SK-N-SH (cell line): ENCODE measurements around the gene MIPOL1. TPM values are rescaled to one million over a fixed set of nuclear protein-coding genes. Genes with fewer than 3 reads are reported as not detected.
"Not testable (repeated sequence)": the region's sequence is repeated elsewhere in the genome, so short reads cannot be mapped to it uniquely, and the experiment has no call there.

Experiments used
- CTCF ChIA-PET: fragments of 300-600, 350-600 bp; formaldehyde crosslinking; extraction: SDS; loops from one replicate; lab custom pipeline; 2021; lab: Yijun Ruan, JAX
- POLR2A ChIA-PET: fragments of 350-600 bp; sonication (Branson Sonifier 250); formaldehyde crosslinking; extraction: SDS; loops from one replicate; lab custom pipeline; 2020; ENCODE audit warnings: antibody characterized with exemption, inconsistent platforms; lab: Yijun Ruan, JAX
- DNase-seq: peaks from one replicate; pipeline ENCODE4 v3.0.0; 2012
- H2AFZ ChIP-seq: fragments of 200-600 bp; sonication (generic); 2 replicates; pipeline ENCODE4 v1.8.1; 2016; ENCODE audit warnings: antibody characterized with exemption, mild to moderate bottlenecking, low read depth
- H3F3A ChIP-seq: fragments of 200-600 bp; sonication (generic); replicated peaks from 2 replicates; pipeline ENCODE3; 2016; ENCODE audit warnings: antibody characterized with exemption, mild to moderate bottlenecking; ENCODE audit not compliant: insufficient read depth
- H3K27ac ChIP-seq, 2 experiments: fragments of 200-500 bp in 1 of 2; fragments of 200-600 bp in 1 of 2; sonication (Bioruptor generic) in 1 of 2; sonication (generic), shearing (Covaris generic) in 1 of 2; 2 replicates each; pipeline versions ENCODE4 v1.5.1 to v1.6.1; 2014 to 2016; ENCODE audit warnings: low read depth in 2 of 2, inconsistent platforms in 1 of 2, low read length in 1 of 2, mild to moderate bottlenecking in 1 of 2, mixed read lengths in 1 of 2
- H3K27me3 ChIP-seq: fragments of 200-600 bp; sonication (generic), shearing (Covaris generic); 2 replicates; pipeline ENCODE4 v1.6.1; 2016; ENCODE audit warnings: mixed run types; ENCODE audit not compliant: insufficient read depth
- H3K36me3 ChIP-seq, 2 experiments: fragments of 200-500 bp in 1 of 2; fragments of 200-600 bp in 1 of 2; sonication (Bioruptor generic) in 1 of 2; sonication (generic) in 1 of 2; replicated peaks in 1 of 2; 2 replicates each; pipeline versions ENCODE3 to v1.5.1; 2014 to 2016; ENCODE audit warnings: low read length in 1 of 2, mild to moderate bottlenecking in 1 of 2; ENCODE audit not compliant: insufficient read depth in 2 of 2, control insufficient read depth in 1 of 2
- H3K4me1 ChIP-seq, 2 experiments: fragments of 200-500 bp in 1 of 2; fragments of 200-600 bp in 1 of 2; sonication (Bioruptor generic) in 1 of 2; sonication (generic), shearing (Covaris generic) in 1 of 2; 2 replicates each; pipeline versions ENCODE4 v1.5.1 to v1.6.1; 2014 to 2016; ENCODE audit warnings: low read depth in 1 of 2, low read length in 1 of 2, mixed run types in 1 of 2; ENCODE audit not compliant: insufficient read depth in 2 of 2, control insufficient read depth in 1 of 2
- H3K4me2 ChIP-seq: fragments of 200-600 bp; sonication (generic), shearing (Covaris generic); 2 replicates; pipeline ENCODE4 v1.6.1; 2017; ENCODE audit warnings: mixed run types
- H3K4me3 ChIP-seq, 2 experiments: fragments of 200-500 bp in 1 of 2; fragments of 200-600 bp in 1 of 2; sonication (Bioruptor generic) in 1 of 2; sonication (generic), shearing (Covaris generic) in 1 of 2; 2 replicates each; pipeline versions ENCODE4 v1.5.1 to v1.8.1; 2014 to 2016; ENCODE audit warnings: low read depth in 2 of 2, inconsistent platforms in 1 of 2, low read length in 1 of 2, mild to moderate bottlenecking in 1 of 2, mixed read lengths in 1 of 2, moderate library complexity in 1 of 2
- H3K79me2 ChIP-seq: fragments of 200-600 bp; sonication (generic); 2 replicates; pipeline ENCODE4 v1.8.1; 2017; ENCODE audit warnings: mild to moderate bottlenecking; ENCODE audit not compliant: insufficient read depth
- H3K9ac ChIP-seq: fragments of 200-600 bp; sonication (generic); 2 replicates; pipeline ENCODE4 v1.6.1; 2017; ENCODE audit warnings: mixed run types
- H3K9me2 ChIP-seq: fragments of 200-600 bp; sonication (generic); 2 replicates; pipeline ENCODE4 v1.6.1; 2017; ENCODE audit warnings: mixed run types
- H3K9me3 ChIP-seq: fragments of 200-600 bp; sonication (generic); 2 replicates; pipeline ENCODE4 v1.6.1; 2017; ENCODE audit warnings: mixed run types, mild to moderate bottlenecking, moderate library complexity
- H4K20me1 ChIP-seq: fragments of 200-600 bp; sonication (generic); 2 replicates; pipeline ENCODE4 v1.6.1; 2017; ENCODE audit warnings: mild to moderate bottlenecking, mixed run types; ENCODE audit not compliant: insufficient read depth
- CTCF ChIP-seq: fragments of 200-600 bp; sonication (generic); IDR thresholded peaks from 2 replicates; pipeline ENCODE4 v1.6.1; 2017; ENCODE audit warnings: antibody characterized with exemption, mild to moderate bottlenecking, moderate library complexity
- ELF1 ChIP-seq: IDR thresholded peaks from 2 replicates; pipeline ENCODE4 v1.4.0; 2012
- FOSL2 ChIP-seq: IDR thresholded peaks from 2 replicates; pipeline ENCODE4 v1.4.0; 2012; ENCODE audit warnings: low read depth, mild to moderate bottlenecking, moderate library complexity, borderline replicate concordance
- FOXJ3 ChIP-seq: sonication (generic); formaldehyde crosslinking; IDR thresholded peaks from 2 replicates; pipeline ENCODE4 v1.5.1; 2020; ENCODE audit warnings: mild to moderate bottlenecking, missing genetic modification reagents
- GATA2 ChIP-seq: sonication (generic); formaldehyde crosslinking; IDR thresholded peaks from 2 replicates; pipeline ENCODE4 v1.5.0; 2020; ENCODE audit warnings: mild to moderate bottlenecking, missing genetic modification reagents
- JUND ChIP-seq: IDR thresholded peaks from 2 replicates; pipeline ENCODE4 v1.4.0; 2012
- MEF2A ChIP-seq: IDR thresholded peaks from 2 replicates; pipeline ENCODE4 v1.4.0; 2012; ENCODE audit warnings: low read depth, borderline replicate concordance
- NRF1 ChIP-seq: IDR thresholded peaks from 2 replicates; pipeline ENCODE4 v1.6.1; 2012; ENCODE audit warnings: low read depth, mild to moderate bottlenecking, low read length
- POLR2AphosphoS5 ChIP-seq: IDR thresholded peaks from 2 replicates; pipeline ENCODE4 v1.6.1; 2012; ENCODE audit warnings: low read depth, low read length
- RAD21 ChIP-seq: IDR thresholded peaks from 2 replicates; pipeline ENCODE4 v1.6.1; 2012; ENCODE audit warnings: mild to moderate bottlenecking, low read length
- RCOR1 ChIP-seq: fragments of 150-350 bp; IDR thresholded peaks from 2 replicates; pipeline ENCODE4 v1.6.1; 2017; ENCODE audit warnings: antibody characterized with exemption, low read length
- RXRA ChIP-seq: IDR thresholded peaks from 2 replicates; pipeline ENCODE4 v1.4.0; 2012; ENCODE audit warnings: low read depth, mild to moderate bottlenecking, borderline replicate concordance
- SMC3 ChIP-seq: IDR thresholded peaks from 2 replicates; pipeline ENCODE4 v1.6.1; 2012; ENCODE audit warnings: low read depth, low read length, improper control_type of control experiment
- TAF1 ChIP-seq: IDR thresholded peaks from 2 replicates; pipeline ENCODE4 v1.6.1; 2012; ENCODE audit warnings: low read depth, mild to moderate bottlenecking, low read length, moderate library complexity, borderline replicate concordance
- TEAD4 ChIP-seq: IDR thresholded peaks from 2 replicates; pipeline ENCODE4 v1.4.0; 2012; ENCODE audit warnings: mild to moderate bottlenecking, borderline replicate concordance; ENCODE audit not compliant: insufficient read depth
- USF2 ChIP-seq: fragments of 150-350 bp; IDR thresholded peaks from 2 replicates; pipeline ENCODE4 v1.6.1; 2017; ENCODE audit warnings: antibody characterized with exemption, low read length, low read depth, borderline replicate concordance
- YY1 ChIP-seq: IDR thresholded peaks from 2 replicates; pipeline ENCODE4 v1.4.0; 2012; ENCODE audit warnings: low read depth, mild to moderate bottlenecking
- WGBS: methylation state at CpG from one replicate; pipeline ENCODE4 v1.1.6; 2017; ENCODE audit warnings: low lambda C conversion rate; 5-methylcytosine and 5-hydroxymethylcytosine counted together
- polyA plus RNA-seq, 3 experiments: library from polyadenylated mRNA; depleted of rRNA; stranded (reverse); fragments of >200 nt; gene quantifications; 2 replicates each; pipeline ENCODE4 v1.2.3, GENCODE V29; 2012
- TF ChIP-seq, protein P1 (sequence below): IDR thresholded peaks from 2 replicates; pipeline ENCODE4 v1.4.0; 2012; ENCODE audit warnings: low read depth, borderline replicate concordance
- TF ChIP-seq, protein P2 (sequence below): IDR thresholded peaks from 2 replicates; pipeline ENCODE4 v1.4.0; 2012; ENCODE audit warnings: low read depth, borderline replicate concordance

The MIPOL1 gene
- polyA plus RNA-seq, 1 of the 3 experiments (the other 2 are of a cell fraction) = 0.23 TPM

DNA sequence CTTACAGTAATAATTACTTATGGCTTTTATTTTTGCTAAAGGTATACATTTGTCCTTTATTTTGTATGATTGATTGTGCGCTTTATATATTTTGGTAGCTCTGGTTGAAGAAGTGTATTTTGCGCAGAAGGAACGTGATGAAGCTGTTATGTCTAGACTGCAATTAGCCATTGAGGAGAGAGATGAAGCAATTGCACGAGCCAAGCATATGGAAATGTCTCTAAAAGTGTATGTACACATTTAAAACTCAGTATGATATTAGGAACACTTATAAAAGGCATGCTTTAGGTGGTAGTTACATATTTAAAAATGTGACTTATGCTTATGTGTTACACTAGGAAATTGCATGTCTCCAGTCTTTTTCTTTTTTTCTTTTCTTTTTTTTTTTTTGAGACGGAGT is 87.5 kb downstream of the MIPOL1 start:
- H3K9ac ChIP-seq = no peak overlapping the region
- no peaks in the 10 kb centered on the region for H3K79me2 ChIP-seq
- H3K36me3 ChIP-seq = no peaks in the 10 kb centered on the region
- no peak overlapping the region for H3K4me3 ChIP-seq
- no peak overlapping the region for H3K27ac ChIP-seq
- POLR2A ChIA-PET = no interaction called here
- H3F3A ChIP-seq = no peaks in the 10 kb centered on the region
- no peak for TF ChIP-seq TAF1
- no peak for TF ChIP-seq MEF2A
- no peak for TF ChIP-seq POLR2AphosphoS5
- TF ChIP-seq ELF1 = no peak
- TF ChIP-seq, protein P1, sequence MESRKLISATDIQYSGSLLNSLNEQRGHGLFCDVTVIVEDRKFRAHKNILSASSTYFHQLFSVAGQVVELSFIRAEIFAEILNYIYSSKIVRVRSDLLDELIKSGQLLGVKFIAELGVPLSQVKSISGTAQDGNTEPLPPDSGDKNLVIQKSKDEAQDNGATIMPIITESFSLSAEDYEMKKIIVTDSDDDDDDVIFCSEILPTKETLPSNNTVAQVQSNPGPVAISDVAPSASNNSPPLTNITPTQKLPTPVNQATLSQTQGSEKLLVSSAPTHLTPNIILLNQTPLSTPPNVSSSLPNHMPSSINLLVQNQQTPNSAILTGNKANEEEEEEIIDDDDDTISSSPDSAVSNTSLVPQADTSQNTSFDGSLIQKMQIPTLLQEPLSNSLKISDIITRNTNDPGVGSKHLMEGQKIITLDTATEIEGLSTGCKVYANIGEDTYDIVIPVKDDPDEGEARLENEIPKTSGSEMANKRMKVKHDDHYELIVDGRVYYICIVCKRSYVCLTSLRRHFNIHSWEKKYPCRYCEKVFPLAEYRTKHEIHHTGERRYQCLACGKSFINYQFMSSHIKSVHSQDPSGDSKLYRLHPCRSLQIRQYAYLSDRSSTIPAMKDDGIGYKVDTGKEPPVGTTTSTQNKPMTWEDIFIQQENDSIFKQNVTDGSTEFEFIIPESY = no peak
- no peak for TF ChIP-seq FOSL2
- no peak for TF ChIP-seq TEAD4
- no peak for TF ChIP-seq RCOR1
- TF ChIP-seq JUND = no peak
- TF ChIP-seq NRF1 = no peak
- TF ChIP-seq SMC3 = no peak
- TF ChIP-seq, protein P2, sequence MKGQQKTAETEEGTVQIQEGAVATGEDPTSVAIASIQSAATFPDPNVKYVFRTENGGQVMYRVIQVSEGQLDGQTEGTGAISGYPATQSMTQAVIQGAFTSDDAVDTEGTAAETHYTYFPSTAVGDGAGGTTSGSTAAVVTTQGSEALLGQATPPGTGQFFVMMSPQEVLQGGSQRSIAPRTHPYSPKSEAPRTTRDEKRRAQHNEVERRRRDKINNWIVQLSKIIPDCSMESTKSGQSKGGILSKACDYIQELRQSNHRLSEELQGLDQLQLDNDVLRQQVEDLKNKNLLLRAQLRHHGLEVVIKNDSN = no peak
- no peak for TF ChIP-seq RAD21
- no peak for TF ChIP-seq YY1
- no peak for TF ChIP-seq GATA2 (CRISPR knock-in tag)
- no peak overlapping the region for H2AFZ ChIP-seq
- H3K27me3 ChIP-seq = no peaks in the 10 kb centered on the region
- no peak overlapping the region for H3K4me2 ChIP-seq
- H3K9me2 ChIP-seq = no peaks in the 10 kb centered on the region
- no peak for DNase-seq
- 26% methylated on average over 5 of the region's 5 CpGs for WGBS
- H3K9me3 ChIP-seq = no peaks in the 10 kb centered on the region
- CTCF ChIA-PET = interaction anchor here (1.0 kb wide), 1 partner anchor 39 kb away, joined by 3 read pairs; no protein-coding TSS in a partner anchor
- no peaks in the 10 kb centered on the region for H4K20me1 ChIP-seq
- H3K4me1 ChIP-seq = no peaks in the 10 kb centered on the region

DNA sequence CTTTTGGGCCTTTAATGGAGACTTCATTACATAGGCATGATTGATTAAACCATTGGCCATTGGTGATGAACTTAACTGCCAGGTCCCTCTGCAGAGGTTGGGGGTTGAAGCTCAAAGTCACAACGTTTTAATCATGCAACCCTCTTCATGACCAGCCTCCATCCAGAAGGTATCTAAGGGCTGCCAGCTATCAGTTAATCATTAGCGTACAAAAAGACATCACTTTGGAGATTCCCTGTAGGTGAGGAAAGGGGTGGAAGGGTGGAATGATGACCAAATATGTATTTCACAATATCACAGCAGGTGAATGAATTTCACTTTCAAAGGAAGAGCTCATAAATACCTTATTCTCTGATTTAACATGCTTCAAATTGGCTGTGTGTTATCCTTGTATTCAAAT is 92.0 kb downstream of the MIPOL1 start:
- Histone ChIP-seq H3K9me2 (no peaks in the 10 kb centered on the region), H3K27me3 (no peaks in the 10 kb centered on the region), H3K79me2 (no peaks in the 10 kb centered on the region), H3F3A (no peaks in the 10 kb centered on the region), H2AFZ (no peak overlapping the region), H4K20me1 (no peaks in the 10 kb centered on the region), H3K4me2 (no peak overlapping the region), H3K4me3 (no peak overlapping the region), H3K27ac (no peak overlapping the region), H3K4me1 (no peaks in the 10 kb centered on the region), H3K9ac (no peak overlapping the region), H3K9me3 (no peaks in the 10 kb centered on the region), H3K36me3 (no peaks in the 10 kb centered on the region)
- WGBS = 37% methylated on average over 2 of the region's 2 CpGs
- no peak for DNase-seq
- TF ChIP-seq CTCF (no peak), USF2 (no peak), YY1 (no peak), FOXJ3 (CRISPR knock-in tag) (no peak), RXRA (no peak), ELF1 (no peak)
- ChIA-PET CTCF (no interaction called here), POLR2A (no interaction called here)

GRCh38 chr14:37295262-37295661 is 97.5 kb downstream of the MIPOL1 start:
- H3F3A ChIP-seq, H3K9me3 ChIP-seq, H3K4me2 ChIP-seq, H3K9ac ChIP-seq, CTCF ChIA-PET, H3K27ac ChIP-seq, H4K20me1 ChIP-seq, DNase-seq, H3K4me1 ChIP-seq, POLR2A ChIA-PET, H3K9me2 ChIP-seq, H2AFZ ChIP-seq, H3K27me3 ChIP-seq, H3K36me3 ChIP-seq, H3K79me2 ChIP-seq, H3K4me3 ChIP-seq: not testable (repeated sequence)
- 29% methylated on average over 1 of the region's 1 CpG for WGBS
